Left lung (tissue), 10 donors: Measurements from ENCODE around the gene SETX. TPM values are rescaled to one million over a fixed set of nuclear protein-coding genes. Genes with fewer than 3 reads are reported as not detected.

Experiments
- ATAC-seq: fragments of 200-7000 bp; cut with Tn5 transposase; one replicate; pipeline ENCODE4 v1.9.1; 2020; ENCODE audit warnings: moderate library complexity
- DNase-seq, 4 donors: peaks; one replicate each; pipeline ENCODE4 v3.0.0-alpha.2; 2013 to 2020
- H3K27ac ChIP-seq, 2 donors: fragments of 200-600 bp; sonication (generic) in 1 of 2; one replicate each; pipeline versions ENCODE4 v1.5.0 to v1.8.0; 2020 to 2021
- H3K27me3 ChIP-seq, 2 donors: fragments of 200-600 bp; sonication (generic) in 1 of 2; one replicate each; pipeline versions ENCODE4 v1.5.0 to v1.8.0; 2020 to 2021
- H3K36me3 ChIP-seq, 2 donors: fragments of 200-600 bp; sonication (generic) in 1 of 2; one replicate each; pipeline versions ENCODE4 v1.5.0 to v1.8.0; 2020 to 2021
- H3K4me1 ChIP-seq, 2 donors: fragments of 200-600 bp; one replicate each; pipeline ENCODE4 v1.8.0; 2021
- H3K4me3 ChIP-seq, 2 donors: fragments of 200-600 bp; sonication (generic) in 1 of 2; one replicate each; pipeline versions ENCODE4 v1.5.0 to v1.8.0; 2020 to 2021; ENCODE audit warnings: mild to moderate bottlenecking in 1 of 2
- H3K9me3 ChIP-seq, 2 donors: fragments of 200-600 bp; sonication (generic) in 1 of 2; one replicate each; pipeline versions ENCODE4 v1.5.0 to v1.8.0; 2020 to 2021
- intact Hi-C, 2 donors: fragments of 100-400 bp; cut with DNase I; formaldehyde crosslinking; loops; one replicate each; pipeline versions ENCODE4 v1.11.2 to v1.14.2; 2022
- polyA plus RNA-seq, 6 donors: library from polyadenylated mRNA; unstranded; fragments of 120-200 nt; gene quantifications; one replicate each; pipeline ENCODE4 v1.2.1, GENCODE V29; 2013; ENCODE audit not compliant: insufficient read length in 6 of 6
- total RNA-seq, 2 donors: library from RNA; stranded (reverse); fragmentation: NEBNext Ultra II Directional; extraction: Animal tissue kit (Norgen Biotek cat#: 25700); gene quantifications; one replicate each; pipeline ENCODE4 v1.2.1, GENCODE V29; 2021
- TF ChIP-seq, protein P1 (sequence below), 2 donors: fragments of 200-600 bp; sonication (generic) in 1 of 2; IDR thresholded peaks; one replicate each; pipeline versions ENCODE4 v1.5.0 to v1.8.0; 2021; ENCODE audit warnings: antibody characterized with exemption in 2 of 2
- donor health status: DM: no; HTN: yes; CAD: no.
- donor health status: DM: no; HTN: no; CAD: no.

Gene SETX
- total and polyA plus RNA-seq, 8 donors, result 42.2 to 68.9 (median 62.2) TPM

DNA sequence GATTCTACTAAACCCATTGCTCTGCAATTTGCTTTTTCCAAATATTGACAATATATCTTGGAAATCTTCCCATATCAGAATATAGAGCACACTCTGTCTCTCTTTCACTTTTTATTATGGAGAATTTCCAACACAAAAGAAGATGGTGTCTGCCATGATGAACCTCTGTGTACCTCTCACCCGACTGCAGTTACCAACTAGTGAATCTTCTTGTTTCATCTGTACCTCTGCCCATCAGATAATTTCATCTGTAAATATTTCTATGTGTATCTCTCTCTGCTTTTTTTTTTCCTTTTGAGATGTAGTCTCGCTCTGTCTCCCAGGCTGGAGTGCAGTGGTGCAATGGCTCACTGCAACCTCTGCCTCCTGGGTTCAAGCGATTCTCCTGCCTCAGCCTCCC lies 130.1 kb downstream of the SETX start:
- DNase-seq (peak in 1 of 4 donors; percentile 0), ATAC-seq (no peak)
- intact Hi-C loops, result no loop called here
- peaks cover 0 to 30% of the 10 kb centered on the region in 2 donors for H3K27me3 ChIP-seq
- no peak overlapping the region for H3K27ac ChIP-seq
- H3K9me3 ChIP-seq, result no peaks in the 10 kb centered on the region
- H3K4me3 ChIP-seq, result no peak overlapping the region
- H3K4me1 ChIP-seq, result peaks cover 0 to 27% of the 10 kb centered on the region in 2 donors
- H3K36me3 ChIP-seq, result no peaks in the 10 kb centered on the region
- TF ChIP-seq, protein P1, sequence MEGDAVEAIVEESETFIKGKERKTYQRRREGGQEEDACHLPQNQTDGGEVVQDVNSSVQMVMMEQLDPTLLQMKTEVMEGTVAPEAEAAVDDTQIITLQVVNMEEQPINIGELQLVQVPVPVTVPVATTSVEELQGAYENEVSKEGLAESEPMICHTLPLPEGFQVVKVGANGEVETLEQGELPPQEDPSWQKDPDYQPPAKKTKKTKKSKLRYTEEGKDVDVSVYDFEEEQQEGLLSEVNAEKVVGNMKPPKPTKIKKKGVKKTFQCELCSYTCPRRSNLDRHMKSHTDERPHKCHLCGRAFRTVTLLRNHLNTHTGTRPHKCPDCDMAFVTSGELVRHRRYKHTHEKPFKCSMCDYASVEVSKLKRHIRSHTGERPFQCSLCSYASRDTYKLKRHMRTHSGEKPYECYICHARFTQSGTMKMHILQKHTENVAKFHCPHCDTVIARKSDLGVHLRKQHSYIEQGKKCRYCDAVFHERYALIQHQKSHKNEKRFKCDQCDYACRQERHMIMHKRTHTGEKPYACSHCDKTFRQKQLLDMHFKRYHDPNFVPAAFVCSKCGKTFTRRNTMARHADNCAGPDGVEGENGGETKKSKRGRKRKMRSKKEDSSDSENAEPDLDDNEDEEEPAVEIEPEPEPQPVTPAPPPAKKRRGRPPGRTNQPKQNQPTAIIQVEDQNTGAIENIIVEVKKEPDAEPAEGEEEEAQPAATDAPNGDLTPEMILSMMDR (IDR thresholded peaks at IDR 0.05), result no peak

DNA sequence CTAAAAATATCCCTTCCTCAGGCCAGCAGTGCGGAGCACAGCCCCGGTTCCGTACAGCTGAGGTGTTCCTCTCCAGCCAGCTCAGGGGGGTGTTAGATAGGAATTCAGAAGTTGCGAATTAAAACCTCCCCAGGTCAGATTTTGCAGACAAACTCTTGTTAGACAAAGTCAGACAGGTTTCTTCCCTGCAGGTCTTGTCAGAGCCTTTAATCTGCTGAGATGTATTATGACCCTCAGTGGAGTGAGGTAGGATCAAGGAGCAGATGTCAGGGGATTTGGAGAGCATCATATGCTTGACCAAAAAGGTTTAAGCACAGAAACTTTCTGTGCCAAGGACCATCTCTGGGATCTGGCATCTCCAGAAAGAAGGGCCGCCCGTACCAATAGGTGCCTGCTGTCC lies 132.8 kb downstream of the SETX start:
- intact Hi-C loops, result no loop called here
- Histone ChIP-seq H3K27ac (no peak overlapping the region), H3K4me1 (peaks cover 0 to 51% of the 10 kb centered on the region in 2 donors), H3K27me3 (peaks cover 0 to 19% of the 10 kb centered on the region in 2 donors), H3K9me3 (no peaks in the 10 kb centered on the region), H3K4me3 (no peak overlapping the region), H3K36me3 (no peaks in the 10 kb centered on the region)
- DNase-seq (peak in 1 of 4 donors; percentile 2), ATAC-seq (no peak)
- TF ChIP-seq, protein P1 (IDR thresholded peaks at IDR 0.05), result no peak

- Histone ChIP-seq H3K4me1 (peaks cover 2 to 60% of the 10 kb centered on the region in 2 donors), H3K9me3 (no peaks in the 10 kb centered on the region), H3K27ac (peak overlapping the region in 1 of 2 donors; percentile 91), H3K4me3 (no peak overlapping the region), H3K27me3 (peaks cover 0 to 18% of the 10 kb centered on the region in 2 donors), H3K36me3 (no peaks in the 10 kb centered on the region)
- TF ChIP-seq, protein P1 (IDR thresholded peaks at IDR 0.05), result no peak
- intact Hi-C loops, result no loop called here
- DNase-seq (no peak), ATAC-seq (no peak)
Measured at GRCh38 chr9:132218208-132218607, 136.6 kb downstream of the SETX start.

- ATAC-seq, result no peak
- intact Hi-C loops, result no loop called here
- peaks cover 0 to 7% of the 10 kb centered on the region in 2 donors for H3K27me3 ChIP-seq
- no peaks in the 10 kb centered on the region for H3K36me3 ChIP-seq
- peaks cover 2 to 56% of the 10 kb centered on the region in 2 donors for H3K4me1 ChIP-seq
- no peak overlapping the region for H3K4me3 ChIP-seq
- peak in 2 of 4 donors; percentile 54 to 83 for DNase-seq
- no peaks in the 10 kb centered on the region for H3K9me3 ChIP-seq
- H3K27ac ChIP-seq, result peak overlapping the region in 1 of 2 donors; percentile 91
- TF ChIP-seq, protein P1 (IDR thresholded peaks at IDR 0.05), result no peak
Measured at GRCh38 chr9:132216861-132217619, 137.7 kb downstream of the SETX start.

- Histone ChIP-seq H3K9me3 (no peaks in the 10 kb centered on the region), H3K36me3 (no peaks in the 10 kb centered on the region), H3K4me3 (no peak overlapping the region), H3K27ac (no peak overlapping the region), H3K4me1 (peaks cover 2 to 35% of the 10 kb centered on the region in 2 donors), H3K27me3 (peaks cover 0 to 6% of the 10 kb centered on the region in 2 donors)
- peak; percentile 31 to 80 (median 76) for DNase-seq
- intact Hi-C loops, result no loop called here
- peak; percentile 94 for ATAC-seq
- TF ChIP-seq, protein P1 (IDR thresholded peaks at IDR 0.05), result no peak
Measured at GRCh38 chr9:132214027-132214622, 140.7 kb downstream of the SETX start.
